ENCODE results near the gene ZNF366.

Gene ZNF366

DNA sequence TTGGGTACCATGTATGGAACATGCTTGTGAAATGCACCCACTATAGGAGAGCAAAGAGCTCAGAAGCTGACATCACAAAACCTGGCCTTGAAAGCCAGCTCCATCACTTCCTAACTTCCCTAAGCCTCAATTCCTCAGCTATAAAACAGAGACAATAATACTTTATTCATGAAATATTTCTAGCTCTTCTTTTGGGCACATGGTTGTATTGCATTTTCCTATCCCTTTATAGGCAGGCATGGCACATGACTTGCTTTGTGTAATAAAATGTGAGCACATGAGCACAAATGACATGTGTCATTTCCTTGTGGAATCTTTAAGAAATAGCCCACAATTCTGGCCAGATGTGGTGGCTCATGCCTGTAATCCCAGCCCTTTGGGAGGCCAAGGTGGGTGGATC lies 18.5 kb downstream of the ZNF366 start:
- no peak for ATAC-seq

DNA sequence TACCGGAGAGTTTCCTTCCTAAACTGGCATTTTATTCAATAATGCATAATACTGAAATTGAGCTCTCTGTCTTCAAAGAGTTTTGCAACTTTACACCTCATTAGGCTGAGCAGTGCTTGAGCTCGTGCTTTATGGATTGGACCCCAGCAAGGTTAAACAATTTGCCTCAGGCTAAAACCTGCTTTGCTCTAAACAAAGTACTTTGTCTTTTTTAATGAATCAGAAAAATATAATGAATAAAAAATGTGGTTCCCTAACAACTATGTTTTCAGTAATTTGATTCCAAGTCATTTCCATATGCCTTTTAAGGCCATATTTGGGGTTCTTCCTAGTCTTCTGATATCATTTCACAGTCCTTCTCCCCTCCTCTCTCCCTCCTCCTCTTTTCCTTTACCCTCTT lies 20.0 kb downstream of the ZNF366 start:
- ATAC-seq = no peak

DNA sequence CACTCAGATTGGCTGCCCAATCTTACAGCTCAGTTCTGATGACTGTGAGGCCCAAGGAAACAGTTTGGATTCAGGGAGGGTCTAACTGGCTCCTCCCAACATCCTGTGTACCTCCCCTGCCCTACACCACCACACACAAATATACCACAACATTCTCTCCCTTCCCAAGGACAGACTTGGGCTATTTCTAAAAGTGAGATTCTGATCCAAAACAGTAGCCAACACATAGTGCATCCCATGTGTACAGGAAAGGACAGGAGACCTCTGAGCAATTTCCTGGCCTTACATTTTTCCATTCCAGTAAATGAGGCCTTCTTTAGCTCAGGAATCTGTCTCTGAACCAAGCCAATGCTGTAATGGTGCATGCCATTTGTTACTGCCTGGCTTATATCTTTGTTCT lies 20.8 kb downstream of the ZNF366 start:
- ATAC-seq = no peak

DNA sequence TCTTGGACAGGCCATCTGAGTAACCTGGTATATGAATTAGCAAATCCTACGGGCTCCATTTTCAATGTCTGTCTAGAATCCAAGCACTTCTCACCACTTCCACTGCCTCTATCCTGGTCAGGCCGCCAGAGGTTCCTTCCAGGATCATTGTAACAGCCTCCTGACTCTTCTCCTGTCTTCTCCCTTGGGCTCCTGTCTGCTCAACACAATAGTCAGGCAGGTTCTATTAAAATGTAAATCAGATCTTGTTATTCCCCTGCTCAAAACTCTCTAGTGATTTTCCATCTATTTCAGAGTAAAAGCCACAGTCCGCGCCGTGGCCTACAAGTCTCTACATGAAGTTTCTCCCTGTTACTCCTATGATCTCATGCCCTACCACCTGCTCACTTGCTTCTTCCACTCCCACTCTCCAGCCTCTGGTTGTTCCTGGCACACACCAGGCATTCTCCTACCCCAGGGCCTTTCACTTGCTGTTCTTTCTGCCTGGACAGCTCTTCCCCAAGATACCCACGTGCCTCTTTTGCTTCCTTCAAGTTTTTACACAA lies 21.7 kb downstream of the ZNF366 start:
- ATAC-seq = no peak

DNA sequence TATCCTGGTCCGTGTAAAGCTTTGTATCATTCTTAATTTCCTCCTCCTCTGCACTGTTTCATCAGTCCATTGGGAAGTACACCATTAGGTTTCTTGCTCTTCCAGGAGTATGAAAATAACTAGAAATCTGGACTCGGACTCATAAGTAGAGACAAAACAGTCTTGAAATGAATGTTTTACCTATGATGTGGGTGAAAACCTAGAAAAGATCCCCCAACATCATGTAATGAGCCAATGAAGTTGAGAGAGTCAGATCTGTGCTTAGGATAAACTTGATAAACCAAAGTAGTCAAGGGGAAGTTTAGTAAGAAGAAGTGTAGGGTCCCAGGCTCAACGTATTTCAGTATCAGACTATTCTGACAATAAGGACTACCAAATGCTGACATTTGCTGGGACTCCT lies 25.2 kb downstream of the ZNF366 start:
- no peak for ATAC-seq

DNA sequence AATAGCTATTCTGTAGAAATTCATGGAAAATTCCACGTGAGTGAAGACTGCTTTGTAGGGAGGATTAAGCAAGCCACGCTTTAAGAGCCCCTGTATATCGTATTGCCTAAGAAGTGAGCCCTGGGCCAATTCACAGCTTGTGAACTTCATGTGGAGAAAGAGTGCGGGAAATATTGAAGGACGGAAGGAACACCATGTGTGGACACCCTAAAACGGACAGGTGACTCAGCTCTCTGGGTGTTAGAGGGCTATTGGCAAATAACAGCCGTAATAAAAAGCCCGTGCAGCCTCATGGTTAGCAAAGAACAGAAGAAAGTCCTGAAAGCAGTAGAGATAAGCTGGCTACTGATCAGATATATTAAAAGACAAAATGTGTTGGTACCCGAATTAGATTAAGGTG lies 26.4 kb downstream of the ZNF366 start:
- no peak for ATAC-seq

DNA sequence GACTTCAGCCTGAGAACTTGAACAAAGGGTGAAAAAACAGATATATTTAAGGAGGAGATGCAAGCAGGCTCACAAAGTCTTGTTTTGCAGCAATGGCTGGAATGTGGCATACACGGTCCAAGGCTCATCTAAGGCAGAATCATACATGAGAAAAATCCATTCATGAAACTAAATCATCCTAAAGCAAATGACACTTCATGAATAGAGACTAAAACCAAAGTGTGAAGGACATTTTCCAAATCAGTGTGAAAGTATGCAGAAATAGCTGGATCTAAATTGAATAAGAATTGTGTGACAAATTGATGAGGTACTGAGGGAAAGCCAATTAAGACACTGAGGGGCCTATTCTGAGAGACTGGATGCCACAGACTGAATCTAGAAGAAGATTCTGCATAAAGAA lies 27.3 kb downstream of the ZNF366 start:
- ATAC-seq = no peak

DNA sequence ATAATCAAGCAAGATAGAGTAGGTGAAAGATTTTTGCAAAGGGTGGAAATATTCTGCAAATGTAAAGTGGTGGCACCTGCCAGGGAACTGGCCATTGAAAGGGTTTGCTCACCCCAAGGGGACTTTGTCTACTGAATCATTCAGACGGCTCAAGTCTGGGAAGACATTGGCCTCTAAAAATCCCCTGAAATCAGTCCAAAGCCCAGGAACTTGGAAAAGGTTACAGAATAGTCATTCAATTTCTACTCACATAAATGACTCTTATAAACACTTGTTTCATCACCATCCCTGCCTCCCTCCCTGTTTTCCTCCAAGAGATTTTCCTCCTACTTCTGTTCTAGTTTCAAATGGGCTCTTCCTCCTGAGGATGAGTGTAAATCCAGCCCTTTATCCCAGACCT lies 28.5 kb downstream of the ZNF366 start:
- ATAC-seq = no peak

DNA sequence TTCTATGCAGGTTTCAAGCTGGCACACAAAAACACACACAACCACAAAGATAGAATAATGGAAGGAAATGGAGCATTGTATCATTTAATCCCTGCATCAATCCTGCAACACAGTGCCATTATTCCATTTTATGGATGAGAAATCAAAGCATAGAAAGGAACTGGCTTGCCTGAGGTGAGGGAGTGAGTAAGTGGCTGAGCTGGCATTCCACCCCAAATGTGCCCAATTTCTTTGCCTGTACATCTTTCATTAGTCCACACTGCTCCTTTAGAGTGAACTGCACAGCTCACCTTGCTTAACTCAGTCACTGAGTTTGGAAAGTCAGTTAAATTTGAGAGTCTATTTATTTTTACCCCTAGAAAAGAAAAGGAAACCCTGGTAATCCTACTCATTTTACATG lies 28.9 kb downstream of the ZNF366 start:
- ATAC-seq = no peak

DNA sequence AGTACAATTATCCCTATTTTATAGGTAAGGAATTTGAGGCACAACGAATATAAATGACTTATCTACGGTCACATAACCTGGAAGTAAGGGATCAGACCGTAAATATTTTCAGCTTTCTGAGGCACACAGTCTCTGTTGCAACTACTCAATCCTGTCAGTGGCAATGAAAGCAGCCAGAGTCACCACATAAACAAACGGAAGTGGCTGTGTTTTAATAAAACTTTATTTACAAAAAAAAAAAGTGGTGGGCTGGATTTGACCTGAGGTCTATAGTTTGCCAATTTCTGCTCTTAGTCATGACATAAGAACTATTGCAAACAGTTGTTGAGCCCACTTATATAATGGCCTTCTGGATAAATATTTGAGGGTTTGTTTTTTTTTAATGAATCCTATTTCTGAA lies 29.6 kb downstream of the ZNF366 start:
- ATAC-seq = no peak

DNA sequence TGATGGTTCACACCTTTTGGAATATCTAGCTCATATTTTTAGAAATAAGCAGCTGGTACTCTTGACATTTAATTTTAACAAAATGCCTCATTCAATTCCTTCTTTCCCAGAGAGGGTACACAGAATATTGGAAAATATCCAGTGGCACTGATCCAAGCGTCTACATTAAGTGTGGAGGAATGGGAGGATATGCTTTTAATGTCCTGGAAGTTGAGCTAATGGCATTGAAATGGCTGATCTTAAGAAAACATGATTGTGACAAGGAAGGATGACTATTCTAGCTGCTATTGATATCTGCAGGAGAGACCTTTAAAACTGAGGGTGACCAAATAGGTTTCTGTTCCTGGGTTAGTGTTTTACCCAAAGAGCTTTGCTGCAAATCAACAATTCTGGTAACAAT lies 30.0 kb downstream of the ZNF366 start:
- no peak for ATAC-seq

DNA sequence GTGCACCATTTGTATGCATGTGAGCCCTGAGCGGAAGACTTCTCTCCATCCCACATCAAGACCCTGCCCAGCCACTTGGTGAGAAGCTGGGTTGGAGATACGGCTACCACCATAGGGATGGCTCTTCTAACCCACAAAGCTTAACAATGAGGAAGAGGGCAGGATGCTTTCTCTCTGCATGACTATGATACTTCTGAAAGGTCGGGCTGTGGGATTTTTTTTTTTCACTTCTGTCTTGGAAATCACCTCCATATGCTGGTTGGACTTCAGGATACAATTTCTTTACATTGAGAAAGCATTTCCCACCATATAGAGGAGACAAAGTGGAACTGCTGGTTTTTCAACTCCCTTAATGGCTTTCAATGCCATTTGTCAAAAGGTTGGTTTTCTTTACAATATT lies 30.5 kb downstream of the ZNF366 start:
- peak in 1 of 2 donors; percentile 28 for ATAC-seq

DNA sequence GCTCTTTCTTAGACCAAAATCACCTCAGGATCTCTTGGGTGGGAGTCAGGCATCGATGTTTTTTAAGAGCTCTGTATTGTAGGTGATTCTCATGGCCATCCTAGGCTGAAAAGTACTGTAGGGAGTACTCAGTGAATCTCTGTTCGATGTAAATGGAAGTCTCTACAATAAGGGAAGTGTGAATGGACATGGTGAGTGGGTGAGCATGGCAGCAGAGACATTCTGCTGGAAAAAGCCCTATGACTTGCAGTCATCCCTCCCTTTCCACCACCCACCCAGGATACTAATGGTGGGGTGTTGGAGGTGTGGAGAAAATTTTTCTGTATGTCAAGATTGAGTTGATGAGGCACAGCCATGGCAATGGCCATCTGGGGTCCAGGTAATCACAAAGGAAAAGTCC lies 30.9 kb downstream of the ZNF366 start:
- ATAC-seq = no peak

DNA sequence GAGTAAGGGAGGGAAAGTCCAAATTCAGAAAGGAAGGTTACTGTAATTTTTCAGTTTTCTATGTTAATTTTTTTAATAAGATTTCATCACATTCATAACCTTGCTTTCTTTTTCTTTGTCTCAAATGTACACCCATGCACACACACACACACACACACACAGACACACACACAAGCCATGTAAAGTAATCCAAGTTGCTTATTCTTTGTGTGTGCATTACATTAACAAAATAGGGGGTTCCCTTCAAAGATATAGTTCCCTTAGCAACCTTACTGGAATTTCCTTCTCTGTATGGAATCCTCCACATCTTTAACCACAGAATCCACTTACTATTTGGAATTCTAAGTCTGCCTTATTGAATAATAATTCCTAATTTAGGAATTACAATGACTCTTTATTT lies 32.7 kb downstream of the ZNF366 start:
- ATAC-seq = no peak

DNA sequence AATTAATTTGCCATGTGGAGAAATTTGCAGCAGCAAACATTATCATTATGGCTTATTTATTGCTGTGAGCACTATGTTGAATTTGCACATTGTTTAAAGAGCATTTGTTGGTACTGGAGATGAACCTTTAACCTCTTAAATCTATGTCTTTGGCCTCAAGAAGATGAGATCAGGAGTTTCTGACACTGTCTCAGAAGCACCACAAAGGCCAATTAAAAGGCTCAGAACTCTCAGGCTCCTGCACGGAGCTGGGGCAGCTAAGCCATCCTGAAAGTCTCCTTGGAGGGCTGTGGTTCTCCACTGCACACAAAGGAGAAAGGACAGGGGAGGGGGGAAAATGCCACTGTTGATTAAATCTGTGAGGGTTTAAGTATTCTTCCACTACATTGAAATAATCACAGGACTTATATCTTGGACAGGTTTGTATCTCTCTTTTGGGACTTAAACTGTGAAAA lies 33.1 kb downstream of the ZNF366 start:
- ATAC-seq = no peak

DNA sequence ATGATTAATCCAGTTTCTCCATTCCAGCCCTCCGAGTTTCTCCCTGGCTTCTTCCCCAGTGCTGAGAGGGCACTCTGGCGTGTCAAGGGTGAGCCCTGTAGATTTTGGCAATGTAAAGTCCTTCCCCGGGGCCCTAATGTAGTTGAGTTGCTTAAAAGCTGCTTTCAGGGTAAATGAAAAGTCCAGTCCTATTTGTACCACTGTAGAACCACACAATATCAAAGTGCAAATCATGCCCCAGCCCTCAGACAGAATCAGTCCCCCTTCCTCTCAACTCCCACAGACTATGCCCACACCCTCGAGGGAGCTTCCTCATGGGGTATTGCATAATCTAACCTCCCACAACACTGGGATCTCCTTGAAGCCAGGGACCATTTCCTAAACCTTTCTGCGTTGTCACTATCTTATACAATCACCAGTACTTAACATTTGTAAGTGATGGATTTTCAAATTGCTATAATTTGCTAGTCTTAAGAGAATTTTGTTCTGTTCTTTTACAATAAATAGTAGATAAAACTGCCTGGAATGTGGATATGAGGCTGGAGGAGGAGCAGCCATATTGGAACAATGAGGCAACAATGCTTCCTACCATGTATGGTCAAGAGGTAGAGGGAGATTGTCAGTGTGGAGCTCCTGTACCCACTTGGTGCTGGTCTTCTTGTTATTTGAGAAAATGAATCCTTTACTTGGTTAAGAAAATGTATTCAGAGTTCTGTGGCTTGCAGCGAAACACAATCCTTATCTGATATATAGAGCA lies 34.4 kb downstream of the ZNF366 start:
- no peak for ATAC-seq

DNA sequence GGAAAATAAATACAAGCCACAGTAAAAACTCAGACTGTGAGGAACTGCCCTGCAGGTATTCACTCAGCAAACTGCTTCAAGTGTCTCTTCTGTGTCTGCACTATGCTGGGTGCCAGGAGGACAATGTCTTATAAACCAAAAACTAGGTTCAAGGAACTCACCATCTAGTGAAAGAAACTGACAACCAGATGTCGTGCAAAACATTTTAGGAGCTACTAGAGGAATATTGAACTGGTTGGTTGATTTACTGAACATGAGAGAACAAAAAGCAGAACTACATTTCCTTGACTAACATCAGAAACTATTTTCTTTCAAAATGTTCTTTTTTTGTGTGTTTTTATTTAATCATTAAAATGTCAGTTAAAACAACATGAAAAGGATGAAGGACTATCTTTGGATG lies 35.2 kb downstream of the ZNF366 start:
- ATAC-seq = no peak

DNA sequence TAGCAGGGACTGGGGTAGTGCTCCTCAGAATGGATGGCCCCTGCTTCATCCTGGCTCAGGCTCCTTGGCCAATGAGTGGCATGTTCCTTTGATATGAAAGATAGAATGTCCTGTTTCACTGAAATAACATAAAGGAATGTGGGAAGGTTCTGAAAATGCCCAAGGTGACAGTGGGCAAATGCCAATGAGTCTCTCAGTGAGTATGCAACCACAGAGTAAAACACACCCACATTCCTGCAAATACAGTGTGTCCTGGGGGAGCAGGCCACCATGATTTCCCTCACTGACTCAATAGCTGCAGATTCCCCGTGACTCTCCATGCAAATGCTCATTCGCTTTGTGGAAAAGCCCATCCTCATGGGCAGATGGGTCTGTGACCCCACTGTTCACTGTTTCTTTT lies 36.4 kb downstream of the ZNF366 start:
- ATAC-seq = no peak

DNA sequence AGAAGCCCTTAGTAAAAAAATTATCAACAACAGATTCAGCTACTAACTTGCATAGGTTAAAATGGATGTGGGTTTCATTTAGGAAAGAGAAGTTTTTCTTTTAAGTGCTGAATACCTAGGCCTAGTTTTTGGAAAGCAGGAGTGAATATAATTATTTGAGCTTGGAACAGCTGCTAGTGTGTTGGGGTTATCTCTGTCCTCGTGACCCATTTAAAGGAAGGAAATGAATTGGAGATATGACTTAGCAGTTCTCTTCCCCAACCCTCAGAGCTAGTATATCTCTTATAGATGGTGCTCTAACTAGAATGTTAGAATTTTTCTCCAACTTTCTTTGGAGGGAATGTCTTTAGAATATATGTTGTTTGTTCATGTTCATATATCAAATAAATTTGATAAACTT lies 38.6 kb downstream of the ZNF366 start:
- ATAC-seq = no peak

DNA sequence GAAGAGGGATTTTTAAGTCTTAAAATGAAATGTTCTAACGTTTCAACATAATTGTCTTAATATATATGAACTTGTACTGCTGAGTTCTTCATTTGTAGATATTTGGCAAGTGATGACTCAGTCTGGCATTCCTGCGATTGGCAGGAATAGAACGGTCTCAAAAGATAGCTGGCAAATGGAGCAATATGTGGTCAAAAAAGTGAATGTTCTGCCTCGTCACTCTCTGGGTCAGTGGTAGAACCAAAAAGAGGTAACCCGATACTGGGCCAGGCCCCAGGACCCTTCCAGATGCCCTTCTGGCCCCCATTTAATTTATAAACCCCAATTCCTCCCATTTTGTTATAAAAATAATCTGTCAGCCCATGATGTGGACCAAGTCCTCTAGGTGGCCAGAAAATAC lies 39.2 kb downstream of the ZNF366 start:
- no peak for ATAC-seq

DNA sequence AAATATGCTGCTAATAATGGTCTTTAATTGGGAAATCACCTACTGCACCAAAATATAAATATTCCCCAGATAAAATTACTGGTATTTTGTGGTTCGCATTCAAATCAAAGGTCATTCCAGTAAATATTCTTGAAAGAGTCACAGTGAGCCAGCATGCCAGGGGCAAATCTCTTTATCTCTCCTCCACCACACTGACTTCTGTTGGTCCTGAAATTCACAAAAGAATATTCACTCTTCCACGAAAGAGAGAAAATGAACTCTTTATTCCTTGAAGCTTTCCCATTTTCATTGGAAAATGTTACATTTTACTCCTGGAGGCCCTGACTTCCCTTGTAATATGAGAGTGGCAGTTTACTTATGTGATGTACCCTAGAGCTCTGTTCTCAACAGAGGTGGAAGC lies 39.7 kb downstream of the ZNF366 start:
- ATAC-seq = no peak

DNA sequence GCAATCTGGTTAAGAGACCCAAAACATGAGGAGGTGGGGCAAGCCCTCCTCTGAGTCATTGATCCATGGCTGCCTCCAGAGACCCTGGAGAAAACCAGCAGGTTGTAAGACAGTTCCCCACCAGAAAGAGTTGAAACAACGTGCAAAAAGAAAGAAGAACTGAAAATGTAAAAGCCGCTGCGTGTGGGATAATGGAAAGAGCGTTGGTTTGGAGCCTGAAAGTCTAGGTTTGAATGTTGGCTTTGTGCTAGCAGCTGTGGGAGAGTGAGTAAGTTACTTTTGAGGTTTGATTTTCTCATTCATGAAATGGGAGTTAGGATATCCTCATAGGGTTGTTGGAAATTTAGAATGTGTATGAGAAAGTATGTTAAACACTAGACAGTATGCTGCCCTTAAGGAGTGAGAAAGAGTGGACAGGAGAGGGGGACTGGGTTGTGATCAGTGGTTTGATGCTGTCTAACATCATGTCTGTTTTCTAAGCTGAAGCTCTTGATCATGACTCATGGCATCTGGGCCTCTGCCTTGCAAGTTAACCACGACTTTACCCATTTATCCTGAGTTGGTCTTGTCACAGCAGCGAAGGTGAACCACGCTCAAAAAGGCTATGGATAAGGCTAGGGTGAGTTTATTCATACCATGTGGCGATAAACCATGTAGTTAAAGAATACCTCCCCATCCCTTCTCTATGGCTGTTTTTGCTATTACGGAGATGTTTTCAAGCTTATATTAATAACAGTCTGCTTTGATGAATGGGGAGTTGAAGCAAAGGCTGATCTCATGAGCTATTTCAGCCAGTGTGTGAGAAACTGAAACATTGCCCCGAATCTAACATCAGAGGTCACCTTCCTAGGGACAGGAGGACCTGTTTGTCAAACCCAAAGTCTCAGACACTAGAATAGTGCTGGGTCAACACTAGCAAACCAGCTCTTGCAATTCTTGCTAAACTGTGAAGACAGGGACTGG lies 41.3 kb downstream of the ZNF366 start:
- peak in 1 of 2 donors; percentile 30 for ATAC-seq

DNA sequence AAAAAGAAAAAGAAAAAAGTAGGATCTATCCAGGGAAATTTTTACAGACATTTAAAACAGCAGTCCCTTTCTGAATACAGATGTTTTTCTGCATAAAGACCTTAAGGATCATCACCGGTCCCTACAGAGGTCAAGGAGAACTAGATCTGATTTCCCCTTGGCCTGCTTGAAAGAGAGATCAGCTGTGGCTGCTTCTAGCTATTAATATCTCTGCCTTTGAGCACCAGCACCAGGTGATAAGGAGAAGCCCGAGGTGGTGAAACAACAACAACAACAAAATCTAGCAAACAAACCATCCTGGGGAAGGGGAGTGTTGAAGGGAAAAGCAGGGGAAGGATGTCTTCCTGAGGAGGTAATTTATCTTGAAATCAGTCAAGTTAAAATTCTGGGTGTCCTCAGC lies 42.1 kb downstream of the ZNF366 start:
- no peak for ATAC-seq

DNA sequence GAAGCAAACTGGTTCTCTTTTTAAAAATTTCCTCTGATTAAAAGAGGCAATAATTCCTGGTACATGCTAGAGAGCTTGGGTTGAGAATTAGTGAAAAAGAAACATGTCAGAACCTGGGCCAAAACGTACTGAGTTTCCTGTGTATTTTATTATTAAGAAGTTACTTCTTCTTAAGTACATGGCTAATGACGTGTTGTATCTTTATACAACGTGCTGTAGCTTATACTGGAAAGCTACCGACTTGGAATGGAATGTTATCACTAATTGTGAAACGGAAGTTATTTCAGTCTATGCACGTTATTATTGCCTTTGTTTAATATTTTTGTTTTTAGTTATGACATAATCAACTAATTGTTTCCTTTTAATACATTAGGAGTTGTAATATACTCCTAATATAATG lies 43.1 kb downstream of the ZNF366 start:
- ATAC-seq = no peak
